GM21786 (cell line): ENCODE results near the gene EML1.

Experiments
- ATAC-seq: cut with Tn5 transposase; IDR thresholded peaks from one replicate; pipeline ENCODE4 v1.9.1; 2021; ENCODE audit not compliant: unreplicated experiment

EML1 gene

GRCh38 chr14:99775351-99775750 is 17.9 kb upstream of the EML1 start:
- ATAC-seq = no peak

GRCh38 chr14:99777951-99778350 is 15.3 kb upstream of the EML1 start:
- ATAC-seq = no peak

- ATAC-seq = no peak
Observed at GRCh38 chr14:99779751-99780150, 13.5 kb upstream of the EML1 start.

GRCh38 chr14:99780690-99781089 is 12.5 kb upstream of the EML1 start:
- ATAC-seq = no peak

- ATAC-seq = no peak
Observed at GRCh38 chr14:99781091-99781490, 12.1 kb upstream of the EML1 start.

- ATAC-seq = no peak
Observed at GRCh38 chr14:99781853-99782610, 11.2 kb upstream of the EML1 start.

- ATAC-seq = no peak
Observed at GRCh38 chr14:99784508-99784907, 8.7 kb upstream of the EML1 start.

GRCh38 chr14:99785426-99785825 is 7.8 kb upstream of the EML1 start:
- ATAC-seq = no peak

GRCh38 chr14:99786511-99786989 is 6.7 kb upstream of the EML1 start:
- ATAC-seq = no peak

GRCh38 chr14:99788713-99789112 is 4.5 kb upstream of the EML1 start:
- no peak for ATAC-seq

- ATAC-seq = peak; percentile 46
Observed at GRCh38 chr14:99789581-99789980, 3.6 kb upstream of the EML1 start.

- no peak for ATAC-seq
Observed at GRCh38 chr14:99790201-99790977, 2.8 kb upstream of the EML1 start.

- ATAC-seq = no peak
Observed at GRCh38 chr14:99790978-99791376, 2.2 kb upstream of the EML1 start.

GRCh38 chr14:99791476-99792209 is 1.6 kb upstream of the EML1 start:
- ATAC-seq = no peak

GRCh38 chr14:99792210-99792535 is 1.0 kb upstream of the EML1 start:
- no peak for ATAC-seq

- no peak for ATAC-seq
Observed at GRCh38 chr14:99792551-99793212, 531 bp upstream of the EML1 start.

GRCh38 chr14:99794151-99794780 is 1.1 kb downstream of the EML1 start:
- ATAC-seq = no peak

GRCh38 chr14:99795046-99795445 is 1.8 kb downstream of the EML1 start:
- ATAC-seq = no peak

GRCh38 chr14:99797231-99797630 is 4.0 kb downstream of the EML1 start:
- no peak for ATAC-seq

- no peak for ATAC-seq
Observed at GRCh38 chr14:99800781-99801180, 7.6 kb downstream of the EML1 start.
